SK-N-SH (cell line): Measurements from ENCODE around the gene COLEC12. TPM values are rescaled to one million over a fixed set of nuclear protein-coding genes. Genes with fewer than 3 reads are reported as not detected.

Experiments
- CTCF ChIA-PET: fragments of 300-600, 350-600 bp; formaldehyde crosslinking; extraction: SDS; loops from one replicate; lab custom pipeline; 2021; lab: Yijun Ruan, JAX
- POLR2A ChIA-PET: fragments of 350-600 bp; sonication (Branson Sonifier 250); formaldehyde crosslinking; extraction: SDS; loops from one replicate; lab custom pipeline; 2020; ENCODE audit warnings: antibody characterized with exemption, inconsistent platforms; lab: Yijun Ruan, JAX
- DNase-seq: peaks from one replicate; pipeline ENCODE4 v3.0.0; 2012
- H2AFZ ChIP-seq: fragments of 200-600 bp; sonication (generic); 2 replicates; pipeline ENCODE4 v1.8.1; 2016; ENCODE audit warnings: antibody characterized with exemption, mild to moderate bottlenecking, low read depth
- H3F3A ChIP-seq: fragments of 200-600 bp; sonication (generic); replicated peaks from 2 replicates; pipeline ENCODE3; 2016; ENCODE audit warnings: antibody characterized with exemption, mild to moderate bottlenecking; ENCODE audit not compliant: insufficient read depth
- H3K27ac ChIP-seq, 2 experiments: fragments of 200-500 bp in 1 of 2; fragments of 200-600 bp in 1 of 2; sonication (Bioruptor generic) in 1 of 2; sonication (generic), shearing (Covaris generic) in 1 of 2; 2 replicates each; pipeline versions ENCODE4 v1.5.1 to v1.6.1; 2014 to 2016; ENCODE audit warnings: low read depth in 2 of 2, inconsistent platforms in 1 of 2, low read length in 1 of 2, mild to moderate bottlenecking in 1 of 2, mixed read lengths in 1 of 2
- H3K27me3 ChIP-seq: fragments of 200-600 bp; sonication (generic), shearing (Covaris generic); 2 replicates; pipeline ENCODE4 v1.6.1; 2016; ENCODE audit warnings: mixed run types; ENCODE audit not compliant: insufficient read depth
- H3K36me3 ChIP-seq, 2 experiments: fragments of 200-500 bp in 1 of 2; fragments of 200-600 bp in 1 of 2; sonication (Bioruptor generic) in 1 of 2; sonication (generic) in 1 of 2; replicated peaks in 1 of 2; 2 replicates each; pipeline versions ENCODE3 to v1.5.1; 2014 to 2016; ENCODE audit warnings: low read length in 1 of 2, mild to moderate bottlenecking in 1 of 2; ENCODE audit not compliant: insufficient read depth in 2 of 2, control insufficient read depth in 1 of 2
- H3K4me1 ChIP-seq, 2 experiments: fragments of 200-500 bp in 1 of 2; fragments of 200-600 bp in 1 of 2; sonication (Bioruptor generic) in 1 of 2; sonication (generic), shearing (Covaris generic) in 1 of 2; 2 replicates each; pipeline versions ENCODE4 v1.5.1 to v1.6.1; 2014 to 2016; ENCODE audit warnings: low read depth in 1 of 2, low read length in 1 of 2, mixed run types in 1 of 2; ENCODE audit not compliant: insufficient read depth in 2 of 2, control insufficient read depth in 1 of 2
- H3K4me2 ChIP-seq: fragments of 200-600 bp; sonication (generic), shearing (Covaris generic); 2 replicates; pipeline ENCODE4 v1.6.1; 2017; ENCODE audit warnings: mixed run types
- H3K4me3 ChIP-seq, 2 experiments: fragments of 200-500 bp in 1 of 2; fragments of 200-600 bp in 1 of 2; sonication (Bioruptor generic) in 1 of 2; sonication (generic), shearing (Covaris generic) in 1 of 2; 2 replicates each; pipeline versions ENCODE4 v1.5.1 to v1.8.1; 2014 to 2016; ENCODE audit warnings: low read depth in 2 of 2, inconsistent platforms in 1 of 2, low read length in 1 of 2, mild to moderate bottlenecking in 1 of 2, mixed read lengths in 1 of 2, moderate library complexity in 1 of 2
- H3K79me2 ChIP-seq: fragments of 200-600 bp; sonication (generic); 2 replicates; pipeline ENCODE4 v1.8.1; 2017; ENCODE audit warnings: mild to moderate bottlenecking; ENCODE audit not compliant: insufficient read depth
- H3K9ac ChIP-seq: fragments of 200-600 bp; sonication (generic); 2 replicates; pipeline ENCODE4 v1.6.1; 2017; ENCODE audit warnings: mixed run types
- H3K9me2 ChIP-seq: fragments of 200-600 bp; sonication (generic); 2 replicates; pipeline ENCODE4 v1.6.1; 2017; ENCODE audit warnings: mixed run types
- H3K9me3 ChIP-seq: fragments of 200-600 bp; sonication (generic); 2 replicates; pipeline ENCODE4 v1.6.1; 2017; ENCODE audit warnings: mixed run types, mild to moderate bottlenecking, moderate library complexity
- H4K20me1 ChIP-seq: fragments of 200-600 bp; sonication (generic); 2 replicates; pipeline ENCODE4 v1.6.1; 2017; ENCODE audit warnings: mild to moderate bottlenecking, mixed run types; ENCODE audit not compliant: insufficient read depth
- CHD2 ChIP-seq: fragments of 150-350 bp; IDR thresholded peaks from 2 replicates; pipeline ENCODE4 v1.6.1; 2018; ENCODE audit warnings: low read length; ENCODE audit not compliant: partially characterized antibody
- ELF1 ChIP-seq: IDR thresholded peaks from 2 replicates; pipeline ENCODE4 v1.4.0; 2012
- EP300 ChIP-seq, 2 experiments: IDR thresholded peaks; 2 replicates each; pipeline versions ENCODE4 v1.4.0 to v1.6.1; 2012; ENCODE audit warnings: borderline replicate concordance in 1 of 2, low read depth in 1 of 2, low read length in 1 of 2
- FOSL2 ChIP-seq: IDR thresholded peaks from 2 replicates; pipeline ENCODE4 v1.4.0; 2012; ENCODE audit warnings: low read depth, mild to moderate bottlenecking, moderate library complexity, borderline replicate concordance
- FOXJ3 ChIP-seq: sonication (generic); formaldehyde crosslinking; IDR thresholded peaks from 2 replicates; pipeline ENCODE4 v1.5.1; 2020; ENCODE audit warnings: mild to moderate bottlenecking, missing genetic modification reagents
- FOXM1 ChIP-seq: IDR thresholded peaks from 2 replicates; pipeline ENCODE4 v1.4.0; 2012; ENCODE audit warnings: low read depth, mild to moderate bottlenecking
- GATA2 ChIP-seq: sonication (generic); formaldehyde crosslinking; IDR thresholded peaks from 2 replicates; pipeline ENCODE4 v1.5.0; 2020; ENCODE audit warnings: mild to moderate bottlenecking, missing genetic modification reagents
- JUND ChIP-seq: IDR thresholded peaks from 2 replicates; pipeline ENCODE4 v1.4.0; 2012
- MAX ChIP-seq: IDR thresholded peaks from 2 replicates; pipeline ENCODE4 v1.4.0; 2012; ENCODE audit warnings: low read depth
- MEF2A ChIP-seq: IDR thresholded peaks from 2 replicates; pipeline ENCODE4 v1.4.0; 2012; ENCODE audit warnings: low read depth, borderline replicate concordance
- MXI1 ChIP-seq: IDR thresholded peaks from 2 replicates; pipeline ENCODE4 v1.6.1; 2012; ENCODE audit warnings: mild to moderate bottlenecking, low read depth, low read length, improper control_type of control experiment
- NRF1 ChIP-seq: IDR thresholded peaks from 2 replicates; pipeline ENCODE4 v1.6.1; 2012; ENCODE audit warnings: low read depth, mild to moderate bottlenecking, low read length
- POLR2AphosphoS5 ChIP-seq: IDR thresholded peaks from 2 replicates; pipeline ENCODE4 v1.6.1; 2012; ENCODE audit warnings: low read depth, low read length
- RAD21 ChIP-seq: IDR thresholded peaks from 2 replicates; pipeline ENCODE4 v1.6.1; 2012; ENCODE audit warnings: mild to moderate bottlenecking, low read length
- RCOR1 ChIP-seq: fragments of 150-350 bp; IDR thresholded peaks from 2 replicates; pipeline ENCODE4 v1.6.1; 2017; ENCODE audit warnings: antibody characterized with exemption, low read length
- RFX5 ChIP-seq: IDR thresholded peaks from 2 replicates; pipeline ENCODE4 v1.6.1; 2012; ENCODE audit warnings: mild to moderate bottlenecking, improper control_type of control experiment, low read length
- RXRA ChIP-seq: IDR thresholded peaks from 2 replicates; pipeline ENCODE4 v1.4.0; 2012; ENCODE audit warnings: low read depth, mild to moderate bottlenecking, borderline replicate concordance
- SIN3A ChIP-seq: IDR thresholded peaks from 2 replicates; pipeline ENCODE4 v1.6.1; 2012; ENCODE audit warnings: low read depth, mild to moderate bottlenecking, low read length, moderate library complexity, borderline replicate concordance
- SMC3 ChIP-seq: IDR thresholded peaks from 2 replicates; pipeline ENCODE4 v1.6.1; 2012; ENCODE audit warnings: low read depth, low read length, improper control_type of control experiment
- TAF1 ChIP-seq: IDR thresholded peaks from 2 replicates; pipeline ENCODE4 v1.6.1; 2012; ENCODE audit warnings: low read depth, mild to moderate bottlenecking, low read length, moderate library complexity, borderline replicate concordance
- TEAD4 ChIP-seq: IDR thresholded peaks from 2 replicates; pipeline ENCODE4 v1.4.0; 2012; ENCODE audit warnings: mild to moderate bottlenecking, borderline replicate concordance; ENCODE audit not compliant: insufficient read depth
- USF2 ChIP-seq: fragments of 150-350 bp; IDR thresholded peaks from 2 replicates; pipeline ENCODE4 v1.6.1; 2017; ENCODE audit warnings: antibody characterized with exemption, low read length, low read depth, borderline replicate concordance
- YY1 ChIP-seq: IDR thresholded peaks from 2 replicates; pipeline ENCODE4 v1.4.0; 2012; ENCODE audit warnings: low read depth, mild to moderate bottlenecking
- WGBS: methylation state at CpG from one replicate; pipeline ENCODE4 v1.1.6; 2017; ENCODE audit warnings: low lambda C conversion rate; 5-methylcytosine and 5-hydroxymethylcytosine counted together
- polyA plus RNA-seq, 3 experiments: library from polyadenylated mRNA; depleted of rRNA; stranded (reverse); fragments of >200 nt; gene quantifications; 2 replicates each; pipeline ENCODE4 v1.2.3, GENCODE V29; 2012
- TF ChIP-seq, protein P1 (sequence below): IDR thresholded peaks from 2 replicates; pipeline ENCODE4 v1.4.0; 2012; ENCODE audit warnings: low read depth, borderline replicate concordance
- TF ChIP-seq, protein P2 (sequence below): IDR thresholded peaks from 2 replicates; pipeline ENCODE4 v1.6.1; 2012; ENCODE audit warnings: mild to moderate bottlenecking, low read depth, low read length, moderate library complexity
- TF ChIP-seq, protein P3 (sequence below): IDR thresholded peaks from 2 replicates; pipeline ENCODE4; 2012

COLEC12 gene
- polyA plus RNA-seq, 1 of the 3 experiments (the other 2 are of a cell fraction) = 41.2 TPM

DNA sequence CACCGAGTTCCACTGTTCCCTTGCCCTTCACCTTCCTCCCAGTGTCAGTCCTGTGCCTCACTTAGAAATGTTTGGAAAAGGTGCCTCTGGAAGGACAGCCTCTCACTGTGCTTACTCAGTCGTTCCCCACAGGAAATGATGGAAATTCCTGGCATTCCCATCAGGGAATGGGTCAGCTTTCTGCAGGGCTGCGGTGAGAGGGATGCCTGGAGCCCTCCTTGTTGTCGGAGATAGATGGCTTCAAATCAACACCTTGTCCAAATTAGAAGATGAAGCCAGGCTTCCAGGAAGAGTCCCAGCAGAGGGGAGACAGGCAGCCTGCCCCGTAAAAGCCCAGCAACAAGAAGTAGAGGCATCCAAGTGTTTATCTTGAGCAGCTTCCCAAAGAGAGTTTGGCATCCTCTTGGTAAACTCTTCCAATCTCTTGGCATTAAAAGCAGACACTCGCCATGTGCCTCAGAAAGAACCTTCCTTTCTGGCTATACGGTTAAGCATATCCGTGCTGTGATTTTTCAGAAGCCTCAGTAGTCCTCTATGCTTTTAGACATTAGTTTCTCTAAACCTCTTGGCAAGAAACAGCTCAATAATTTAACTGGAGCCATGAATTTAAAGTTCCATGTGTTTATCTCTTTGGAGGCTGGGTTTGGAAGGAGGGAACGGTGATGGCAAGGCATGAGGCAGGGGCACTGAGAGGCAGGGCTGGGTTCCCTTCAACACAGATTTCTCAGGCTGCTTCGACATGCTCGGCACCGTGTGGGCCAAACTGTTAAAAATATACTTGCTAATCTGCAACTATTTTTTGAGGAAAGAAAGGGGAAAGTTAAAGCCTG, 25.1 kb downstream of the COLEC12 start:
- POLR2A ChIA-PET = no interaction called here
- Histone ChIP-seq H3K9me2 (no peaks in the 10 kb centered on the region), H3K27ac (peak overlapping the region; percentile 56 to 75; a peak in 3 of 4 replicates), H3K4me1 (peaks cover 0 to 38% of the 10 kb centered on the region in 2 experiments; a peak in 3 of 4 replicates), H3K4me3 (no peak overlapping the region), H2AFZ (peak overlapping the region; percentile 50), H3K9me3 (no peaks in the 10 kb centered on the region), H3K4me2 (peak overlapping the region; percentile 22), H3K9ac (no peak overlapping the region; the same call in 1 of the 2 replicates), H3F3A (peaks cover 21% of the 10 kb centered on the region), H3K36me3 (no peaks in the 10 kb centered on the region), H3K27me3 (no peaks in the 10 kb centered on the region), H3K79me2 (no peaks in the 10 kb centered on the region), H4K20me1 (no peaks in the 10 kb centered on the region)
- DNase-seq = no peak
- CTCF ChIA-PET = interaction anchor here (0.9 to 1.7 kb wide), 4 partner anchors 8 to 182 kb away, joined by 3 to 7 read pairs (median 3); no protein-coding TSS in a partner anchor
- 57% methylated on average over 12 of the region's 12 CpGs for WGBS
- TF ChIP-seq GATA2 (CRISPR knock-in tag) = no peak
- TF ChIP-seq FOXM1 = no peak
- TF ChIP-seq SIN3A = peak; percentile 19; the same call in 1 of the 2 replicates
- TF ChIP-seq NRF1 = no peak
- TF ChIP-seq EP300 (IDR thresholded peaks at IDR 0.05; ENCODE audit: borderline replicate concordance in 1 of 2, low read depth in 1 of 2, low read length in 1 of 2) = peak in 1 of 2 experiments; percentile 81; a peak in 2 of 4 replicates
- TF ChIP-seq RAD21 = no peak
- TF ChIP-seq, protein P1, sequence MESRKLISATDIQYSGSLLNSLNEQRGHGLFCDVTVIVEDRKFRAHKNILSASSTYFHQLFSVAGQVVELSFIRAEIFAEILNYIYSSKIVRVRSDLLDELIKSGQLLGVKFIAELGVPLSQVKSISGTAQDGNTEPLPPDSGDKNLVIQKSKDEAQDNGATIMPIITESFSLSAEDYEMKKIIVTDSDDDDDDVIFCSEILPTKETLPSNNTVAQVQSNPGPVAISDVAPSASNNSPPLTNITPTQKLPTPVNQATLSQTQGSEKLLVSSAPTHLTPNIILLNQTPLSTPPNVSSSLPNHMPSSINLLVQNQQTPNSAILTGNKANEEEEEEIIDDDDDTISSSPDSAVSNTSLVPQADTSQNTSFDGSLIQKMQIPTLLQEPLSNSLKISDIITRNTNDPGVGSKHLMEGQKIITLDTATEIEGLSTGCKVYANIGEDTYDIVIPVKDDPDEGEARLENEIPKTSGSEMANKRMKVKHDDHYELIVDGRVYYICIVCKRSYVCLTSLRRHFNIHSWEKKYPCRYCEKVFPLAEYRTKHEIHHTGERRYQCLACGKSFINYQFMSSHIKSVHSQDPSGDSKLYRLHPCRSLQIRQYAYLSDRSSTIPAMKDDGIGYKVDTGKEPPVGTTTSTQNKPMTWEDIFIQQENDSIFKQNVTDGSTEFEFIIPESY = 0 out of 2 replicates have a peak, but pooled peaks have one; percentile 18
- no peak for TF ChIP-seq ELF1
- TF ChIP-seq JUND = peak; percentile 67
- TF ChIP-seq, protein P2, sequence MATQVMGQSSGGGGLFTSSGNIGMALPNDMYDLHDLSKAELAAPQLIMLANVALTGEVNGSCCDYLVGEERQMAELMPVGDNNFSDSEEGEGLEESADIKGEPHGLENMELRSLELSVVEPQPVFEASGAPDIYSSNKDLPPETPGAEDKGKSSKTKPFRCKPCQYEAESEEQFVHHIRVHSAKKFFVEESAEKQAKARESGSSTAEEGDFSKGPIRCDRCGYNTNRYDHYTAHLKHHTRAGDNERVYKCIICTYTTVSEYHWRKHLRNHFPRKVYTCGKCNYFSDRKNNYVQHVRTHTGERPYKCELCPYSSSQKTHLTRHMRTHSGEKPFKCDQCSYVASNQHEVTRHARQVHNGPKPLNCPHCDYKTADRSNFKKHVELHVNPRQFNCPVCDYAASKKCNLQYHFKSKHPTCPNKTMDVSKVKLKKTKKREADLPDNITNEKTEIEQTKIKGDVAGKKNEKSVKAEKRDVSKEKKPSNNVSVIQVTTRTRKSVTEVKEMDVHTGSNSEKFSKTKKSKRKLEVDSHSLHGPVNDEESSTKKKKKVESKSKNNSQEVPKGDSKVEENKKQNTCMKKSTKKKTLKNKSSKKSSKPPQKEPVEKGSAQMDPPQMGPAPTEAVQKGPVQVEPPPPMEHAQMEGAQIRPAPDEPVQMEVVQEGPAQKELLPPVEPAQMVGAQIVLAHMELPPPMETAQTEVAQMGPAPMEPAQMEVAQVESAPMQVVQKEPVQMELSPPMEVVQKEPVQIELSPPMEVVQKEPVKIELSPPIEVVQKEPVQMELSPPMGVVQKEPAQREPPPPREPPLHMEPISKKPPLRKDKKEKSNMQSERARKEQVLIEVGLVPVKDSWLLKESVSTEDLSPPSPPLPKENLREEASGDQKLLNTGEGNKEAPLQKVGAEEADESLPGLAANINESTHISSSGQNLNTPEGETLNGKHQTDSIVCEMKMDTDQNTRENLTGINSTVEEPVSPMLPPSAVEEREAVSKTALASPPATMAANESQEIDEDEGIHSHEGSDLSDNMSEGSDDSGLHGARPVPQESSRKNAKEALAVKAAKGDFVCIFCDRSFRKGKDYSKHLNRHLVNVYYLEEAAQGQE = peak; percentile 81
- no peak for TF ChIP-seq RCOR1
- no peak for TF ChIP-seq CHD2
- TF ChIP-seq USF2 = no peak
- TF ChIP-seq FOSL2 = peak; percentile 66
- TF ChIP-seq YY1 = no peak
- no peak for TF ChIP-seq MEF2A
- no peak for TF ChIP-seq RFX5
- no peak for TF ChIP-seq TAF1
- TF ChIP-seq TEAD4 = peak; percentile 95
- TF ChIP-seq FOXJ3 = no peak
- peak; percentile 59; the same call in 1 of the 2 replicates for TF ChIP-seq RXRA
- no peak for TF ChIP-seq MXI1
- TF ChIP-seq POLR2AphosphoS5 = 0 out of 2 replicates have a peak, but pooled peaks have one; percentile 38
- peak; percentile 11; the same call in 1 of the 2 replicates for TF ChIP-seq MAX
- no peak for TF ChIP-seq SMC3
- TF ChIP-seq, protein P3, sequence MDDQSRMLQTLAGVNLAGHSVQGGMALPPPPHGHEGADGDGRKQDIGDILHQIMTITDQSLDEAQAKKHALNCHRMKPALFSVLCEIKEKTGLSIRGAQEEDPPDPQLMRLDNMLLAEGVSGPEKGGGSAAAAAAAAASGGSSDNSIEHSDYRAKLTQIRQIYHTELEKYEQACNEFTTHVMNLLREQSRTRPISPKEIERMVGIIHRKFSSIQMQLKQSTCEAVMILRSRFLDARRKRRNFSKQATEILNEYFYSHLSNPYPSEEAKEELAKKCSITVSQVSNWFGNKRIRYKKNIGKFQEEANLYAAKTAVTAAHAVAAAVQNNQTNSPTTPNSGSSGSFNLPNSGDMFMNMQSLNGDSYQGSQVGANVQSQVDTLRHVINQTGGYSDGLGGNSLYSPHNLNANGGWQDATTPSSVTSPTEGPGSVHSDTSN = peak; percentile 83
